ENCODE data around the gene ARL6IP5.

The ARL6IP5 gene

Small RNAs within 50 kb of the gene (small RNA-seq; reads per million reads assigned to genes)
- gene MIR3136 (ENCODE audit: insufficient read depth), result 2.9 reads per million, percentile 43 among the genes with 10 or more reads in this experiment

Measured in mesendoderm (in vitro differentiated cells).